Karpas-422 (cell line): ENCODE data around the gene MAGEA11. TPM values are rescaled to one million over a fixed set of nuclear protein-coding genes. Genes with fewer than 3 reads are reported as not detected.
"Not testable (repeated sequence)": the region's sequence is repeated elsewhere in the genome, so short reads cannot be mapped to it uniquely, and the experiment has no call there.

Experiments
- DNase-seq: peaks from one replicate; pipeline ENCODE4 v3.0.0-alpha.2; 2015
- H2AFZ ChIP-seq: fragments of 200-600 bp; sonication (generic); 2 replicates; pipeline ENCODE4 v1.6.1; 2014; ENCODE audit warnings: antibody characterized with exemption, low read length, mixed read lengths
- H3K27ac ChIP-seq: fragments of 200-600 bp; sonication (generic); 2 replicates; pipeline ENCODE4 v1.5.1; 2014; ENCODE audit warnings: mild to moderate bottlenecking, low read length, moderate library complexity
- H3K27me3 ChIP-seq: fragments of 200-600 bp; sonication (generic); 2 replicates; pipeline ENCODE4 v1.6.1; 2014; ENCODE audit warnings: low read length, mixed read lengths
- H3K36me3 ChIP-seq: fragments of 200-600 bp; sonication (generic); 2 replicates; pipeline ENCODE4 v1.6.1; 2014; ENCODE audit warnings: low read length, mixed read lengths; ENCODE audit not compliant: insufficient read depth
- H3K4me1 ChIP-seq: fragments of 200-600 bp; sonication (generic); 2 replicates; pipeline ENCODE4 v1.6.1; 2014; ENCODE audit warnings: mild to moderate bottlenecking, low read length, mixed read lengths
- H3K4me2 ChIP-seq: fragments of 200-600 bp; sonication (generic); 2 replicates; pipeline ENCODE4 v1.6.1; 2014; ENCODE audit warnings: low read length, low read depth, mild to moderate bottlenecking; ENCODE audit not compliant: poor library complexity, severe bottlenecking
- H3K4me3 ChIP-seq: fragments of 200-600 bp; sonication (generic); 2 replicates; pipeline ENCODE4 v1.5.1; 2014; ENCODE audit warnings: mild to moderate bottlenecking, antibody characterized with exemption, low read length, mixed read lengths
- H3K79me2 ChIP-seq: fragments of 200-600 bp; sonication (generic); 2 replicates; pipeline ENCODE4 v1.6.1; 2014; ENCODE audit warnings: mild to moderate bottlenecking, low read length, mixed read lengths
- H3K9ac ChIP-seq: fragments of 200-600 bp; sonication (generic); 2 replicates; pipeline ENCODE4 v1.6.0; 2014; ENCODE audit warnings: low read length
- H3K9me2 ChIP-seq: fragments of 200-600 bp; sonication (generic), shearing (Covaris generic); replicated peaks from 2 replicates; pipeline ENCODE4 v1.6.0; 2014; ENCODE audit warnings: mild to moderate bottlenecking, low read length, moderate library complexity; ENCODE audit not compliant: insufficient read depth
- H3K9me3 ChIP-seq: fragments of 300-700, 200-600 bp; sonication (generic); 2 replicates; pipeline ENCODE4 v1.6.1; 2014; ENCODE audit warnings: low read length, mixed read lengths
- H4K20me1 ChIP-seq: fragments of 200-600 bp; sonication (generic); 2 replicates; pipeline ENCODE4 v1.6.1; 2014; ENCODE audit warnings: mild to moderate bottlenecking, antibody characterized with exemption, low read length, low read depth; ENCODE audit not compliant: insufficient read depth
- small RNA-seq: library from RNA; depleted of rRNA; stranded (forward); fragments of <200 nt; gene quantifications from one replicate; pipeline ENCODE3, GENCODE V24; 2014
- total RNA-seq: library from RNA; depleted of rRNA; stranded (reverse); fragments of >200 nt; shearing (Covaris generic); gene quantifications from 2 replicates; pipeline ENCODE4 v1.2.3, GENCODE V29; 2014; ENCODE audit warnings: low replicate concordance; rRNA removed

Gene MAGEA11
- total RNA-seq, 1 experiment from 2014 or later = not detected

GRCh38 chrX:149759824-149760223, 48.0 kb downstream of the MAGEA11 start:
- Histone ChIP-seq H3K4me2 (no peak overlapping the region), H3K4me1 (no peaks in the 10 kb centered on the region), H3K9me3 (no peaks in the 10 kb centered on the region), H3K27me3 (no peaks in the 10 kb centered on the region), H2AFZ (no peak overlapping the region), H3K27ac (no peak overlapping the region), H3K4me3 (no peak overlapping the region), H3K36me3 (no peaks in the 10 kb centered on the region), H3K9ac (no peak overlapping the region), H4K20me1 (no peaks in the 10 kb centered on the region), H3K9me2 (no peaks in the 10 kb centered on the region), H3K79me2 (no peaks in the 10 kb centered on the region)
- DNase-seq = no peak

- no peak overlapping the region for H3K9ac ChIP-seq
- H3K4me1 ChIP-seq = no peaks in the 10 kb centered on the region
Measured at GRCh38 chrX:149760965-149761364, 49.1 kb downstream of the MAGEA11 start.

GRCh38 chrX:149761858-149762674, 50.2 kb downstream of the MAGEA11 start:
- H3K27ac ChIP-seq, H2AFZ ChIP-seq, H3K79me2 ChIP-seq, H4K20me1 ChIP-seq, H3K9me2 ChIP-seq, H3K4me3 ChIP-seq, H3K27me3 ChIP-seq, H3K9ac ChIP-seq, H3K36me3 ChIP-seq, H3K4me1 ChIP-seq, H3K4me2 ChIP-seq, DNase-seq, H3K9me3 ChIP-seq: not testable (repeated sequence)

More at GRCh38 chrX:149760965-149761364, 49.1 kb downstream of the MAGEA11 start:
- H3K79me2 ChIP-seq = no peaks in the 10 kb centered on the region
- no peak overlapping the region for H3K4me2 ChIP-seq
- no peak overlapping the region for H3K4me3 ChIP-seq
- H2AFZ ChIP-seq = no peak overlapping the region
- no peaks in the 10 kb centered on the region for H4K20me1 ChIP-seq
- no peak overlapping the region for H3K27ac ChIP-seq
- no peaks in the 10 kb centered on the region for H3K9me2 ChIP-seq
- DNase-seq = no peak
- no peaks in the 10 kb centered on the region for H3K9me3 ChIP-seq
- H3K27me3 ChIP-seq = no peaks in the 10 kb centered on the region
- no peaks in the 10 kb centered on the region for H3K36me3 ChIP-seq

GRCh38 chrX:149762696-149763614, 51.1 kb downstream of the MAGEA11 start:
- no peak overlapping the region for H3K9ac ChIP-seq
- H2AFZ ChIP-seq = no peak overlapping the region
- H3K4me1 ChIP-seq = no peaks in the 10 kb centered on the region
- no peak overlapping the region for H3K4me2 ChIP-seq
- no peaks in the 10 kb centered on the region for H3K79me2 ChIP-seq
- no peaks in the 10 kb centered on the region for H3K9me2 ChIP-seq
- H4K20me1 ChIP-seq = no peaks in the 10 kb centered on the region
- H3K27me3 ChIP-seq = no peaks in the 10 kb centered on the region
- no peaks in the 10 kb centered on the region for H3K36me3 ChIP-seq
- no peak overlapping the region for H3K27ac ChIP-seq
- DNase-seq = no peak
- no peak overlapping the region for H3K4me3 ChIP-seq
- no peaks in the 10 kb centered on the region for H3K9me3 ChIP-seq

Small RNAs within 50 kb of the gene (small RNA-seq; reads per million reads assigned to genes)
- not detected for gene AC244098.1
- not detected for gene AC244098.2
- not detected for gene AC244098.3

Other genes with a start within 250 kb of the MAGEA11 start
- 134 and 263 TPM in 2 replicates for gene IDS, start 206.8 kb upstream of the MAGEA11 start, total RNA-seq
- gene EOLA1, start 171.0 kb upstream of the MAGEA11 start, total RNA-seq = 11.6 and 12.5 TPM in 2 replicates
- not detected in 2 replicates for gene HSFX3, start 162.1 kb upstream of the MAGEA11 start, total RNA-seq
- 0.11 TPM in 1 of 2 replicates, not detected in the other for gene MAGEA9B, start 124.6 kb upstream of the MAGEA11 start, total RNA-seq
- not detected in 2 replicates for gene HSFX2, start 116.7 kb upstream of the MAGEA11 start, total RNA-seq
- 11.5 and 34.2 TPM in 2 replicates for gene TMEM185A, start 80.3 kb upstream of the MAGEA11 start, total RNA-seq
- 1.2 TPM in 1 of 2 replicates, not detected in the other for gene HSFX1, start 62.0 kb downstream of the MAGEA11 start, total RNA-seq
- gene MAGEA9, start 69.9 kb downstream of the MAGEA11 start, total RNA-seq = not detected in 2 replicates
- not detected in 2 replicates for gene MAGEA8, start 169.1 kb downstream of the MAGEA11 start, total RNA-seq
- gene HSFX4, start 217.5 kb downstream of the MAGEA11 start, total RNA-seq = not detected in 2 replicates
- gene EOLA2, start 226.4 kb downstream of the MAGEA11 start, total RNA-seq = 28.2 and 30.3 TPM in 2 replicates